ENCODE results near the gene HAPLN3.

- no peak for TF ChIP-seq POLR2A (IDR thresholded peaks at IDR 0.05; ENCODE audit: low read depth, low read length)
- TF ChIP-seq SPI1 (IDR thresholded peaks at IDR 0.05; ENCODE audit: low read depth, low read length) = no peak
Observed at GRCh38 chr15:88908123-88908522, 12.8 kb upstream of the HAPLN3 start.
